Measurements from ENCODE around the gene RNF113A.
"Not testable (repeated sequence)": the region's sequence is repeated elsewhere in the genome, so short reads cannot be mapped to it uniquely, and the experiment has no call there.

Gene RNF113A

DNA sequence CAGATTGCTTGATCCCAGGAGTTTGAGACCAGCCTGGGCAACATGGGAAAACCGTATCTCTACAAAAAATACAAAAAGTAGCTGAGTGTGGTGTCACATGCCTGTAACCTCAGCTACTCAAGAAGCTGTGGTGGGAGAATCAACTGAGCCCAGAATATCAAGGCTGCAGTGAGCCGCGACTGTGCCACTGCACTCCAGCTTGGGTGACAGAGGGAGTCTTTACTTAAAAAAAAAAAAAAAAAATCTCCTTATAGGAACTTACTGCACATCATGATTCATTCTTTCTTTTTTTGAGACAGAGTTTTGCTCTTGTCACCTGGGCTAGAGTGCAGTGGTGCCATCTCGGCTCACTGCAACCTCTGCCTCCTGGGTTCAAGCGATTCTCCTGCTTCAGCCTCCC, 43.1 kb downstream of the RNF113A start:
- no peak for FAIRE-seq

DNA sequence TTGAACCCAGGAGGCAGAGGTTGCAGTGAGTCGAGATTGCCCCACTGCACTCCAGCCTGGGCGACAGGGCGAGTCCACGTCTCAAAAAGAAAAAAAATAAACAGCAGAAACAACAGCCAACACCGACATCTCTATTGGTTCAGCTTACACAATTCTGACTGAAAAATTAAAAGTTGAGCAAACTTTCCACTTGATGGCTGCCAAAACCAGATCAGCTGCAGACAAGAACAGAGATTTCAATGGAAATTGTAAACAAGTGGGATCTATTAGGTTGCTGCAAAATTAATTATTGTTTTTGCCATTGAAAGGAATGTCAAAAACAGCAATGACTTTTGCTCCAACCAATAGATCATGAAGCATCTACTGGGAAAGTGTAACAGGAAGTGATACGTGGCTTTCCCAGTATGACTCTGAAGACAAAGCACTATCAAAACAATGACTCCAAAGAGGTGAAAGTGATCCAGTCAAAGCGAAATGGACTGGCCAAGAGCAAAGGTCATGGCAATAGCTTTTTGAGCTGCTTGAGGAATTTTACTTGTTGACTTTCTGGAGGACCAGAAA, 45.1 kb downstream of the RNF113A start:
- FAIRE-seq: no peak

GRCh38 chrX:119824221-119824620, 47.3 kb downstream of the RNF113A start:
- not testable (repeated sequence) for FAIRE-seq

- not testable (repeated sequence) for FAIRE-seq
These were observed 49.8 kb downstream of the RNF113A start for GRCh38 chrX:119821703-119822102.

Data from A204.1 (cell line).